Endodermal cell (in vitro differentiated cells): Measurements from ENCODE around the gene SYNGAP1. TPM values are rescaled to one million over a fixed set of nuclear protein-coding genes. Genes with fewer than 3 reads are reported as not detected.

Experiments used
- DNase-seq: peaks from one replicate; pipeline ENCODE4 v3.0.0-alpha.2; 2017
- H3K27ac ChIP-seq: 2 replicates; pipeline ENCODE4 v1.5.1; 2013; ENCODE audit warnings: mild to moderate bottlenecking, low read depth, low read length, moderate library complexity
- H3K27me3 ChIP-seq: 2 replicates; pipeline ENCODE4 v1.6.1; 2013; ENCODE audit warnings: mild to moderate bottlenecking, low read length, moderate library complexity; ENCODE audit not compliant: insufficient read depth, control insufficient read depth, poor library complexity, severe bottlenecking
- H3K36me3 ChIP-seq: 2 replicates; pipeline ENCODE4 v1.7.0; 2013; ENCODE audit warnings: mild to moderate bottlenecking, low read length, moderate library complexity; ENCODE audit not compliant: control insufficient read depth, insufficient read depth
- H3K4me1 ChIP-seq: one replicate; pipeline ENCODE4 v1.7.0; 2013; ENCODE audit warnings: low read length; ENCODE audit not compliant: control insufficient read depth, insufficient read depth
- H3K4me3 ChIP-seq: 2 replicates; pipeline ENCODE4 v1.5.1; 2013; ENCODE audit warnings: mild to moderate bottlenecking, low read length, moderate library complexity
- H3K9ac ChIP-seq: 2 replicates; pipeline ENCODE4 v1.6.1; 2013; ENCODE audit warnings: mild to moderate bottlenecking, low read length, moderate library complexity; ENCODE audit not compliant: poor library complexity, severe bottlenecking; ENCODE audit errors: extremely low read depth
- H3K9me3 ChIP-seq: 2 replicates; pipeline ENCODE4 v1.6.1; 2013; ENCODE audit warnings: mild to moderate bottlenecking, low read length, moderate library complexity; ENCODE audit not compliant: control insufficient read depth
- H3K27ac Mint-ChIP-seq: 2 replicates; pipeline ENCODE4 v1.8.0; 2020; ENCODE audit warnings: mixed read lengths
- H3K27me3 Mint-ChIP-seq: 2 replicates; pipeline ENCODE4 v1.8.0; 2021; ENCODE audit warnings: mild to moderate bottlenecking, mixed read lengths; ENCODE audit not compliant: insufficient read depth
- H3K36me3 Mint-ChIP-seq: 2 replicates; pipeline ENCODE4 v1.8.0; 2020; ENCODE audit warnings: low read depth, mixed read lengths
- H3K4me1 Mint-ChIP-seq: 2 replicates; pipeline ENCODE4 v1.8.0; 2020; ENCODE audit warnings: mixed read lengths
- H3K4me3 Mint-ChIP-seq: 2 replicates; pipeline ENCODE4 v1.8.0; 2020; ENCODE audit warnings: mild to moderate bottlenecking, moderate library complexity, mixed read lengths
- H3K9me3 Mint-ChIP-seq: 2 replicates; pipeline ENCODE4 v1.8.0; 2020; ENCODE audit warnings: mild to moderate bottlenecking, mixed read lengths
- WGBS, 2 experiments: methylation state at CpG; one replicate each; pipeline versions ENCODE4 v1.1.5 to v1.1.7; 2013; ENCODE audit warnings: missing lambda C conversion rate in 2 of 2, mixed read lengths in 1 of 2; ENCODE audit not compliant: insufficient coverage in 1 of 2, insufficient read length in 1 of 2; 5-methylcytosine and 5-hydroxymethylcytosine counted together
- total RNA-seq, 2 donors: library from RNA; stranded (reverse); fragmentation: NEBNext Ultra II Directional in 1 of 2; extraction: Animal tissue kit (Norgen Biotek cat#: 25700) in 1 of 2; gene quantifications; 2 replicates in 1 of 2; 3 replicates in 1 of 2; pipeline ENCODE4 v1.2.1, GENCODE V29; 2021
- TF ChIP-seq, protein P1 (sequence below): fragments of 200-600 bp; sonication (generic); conservative IDR thresholded peaks from 2 replicates; pipeline ENCODE4 v1.5.0; 2021; ENCODE audit warnings: antibody characterized with exemption, mild to moderate bottlenecking

SYNGAP1 gene
- total RNA-seq, 2 donors from 2014 or later, result 90.2 to 94.2 TPM

DNA sequence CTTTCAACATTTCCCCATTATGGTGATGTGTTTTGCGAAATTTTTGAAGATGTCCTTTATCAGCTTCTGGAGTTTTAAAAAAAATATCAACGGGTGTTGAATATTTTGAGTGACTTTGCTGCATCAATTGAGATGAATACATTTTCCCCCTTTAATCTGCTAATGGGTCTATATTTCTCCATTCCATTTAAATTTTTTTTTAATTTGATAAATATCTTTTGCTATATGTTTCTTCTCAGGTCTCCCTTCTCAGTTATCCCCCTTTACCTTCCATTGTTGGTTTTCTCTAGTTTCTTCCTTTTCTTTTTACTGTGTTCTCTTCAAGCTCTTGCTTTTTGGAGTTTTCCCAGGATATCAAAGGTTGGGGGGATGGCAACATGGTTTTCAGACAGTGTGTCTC lies 29.7 kb upstream of the SYNGAP1 start:
- H3K27ac ChIP-seq, result no peak overlapping the region
- H3K9ac ChIP-seq, result no peak overlapping the region
- H3K27me3 ChIP-seq, result no peaks in the 10 kb centered on the region
- H3K9me3 ChIP-seq, result no peaks in the 10 kb centered on the region
- peaks cover 2% of the 10 kb centered on the region for H3K36me3 Mint-ChIP-seq
- H3K36me3 ChIP-seq, result no peaks in the 10 kb centered on the region
- peaks cover 20% of the 10 kb centered on the region for H3K4me1 Mint-ChIP-seq
- H3K27ac Mint-ChIP-seq, result peak overlapping the region; percentile 97
- no peak for DNase-seq
- TF ChIP-seq, protein P1, sequence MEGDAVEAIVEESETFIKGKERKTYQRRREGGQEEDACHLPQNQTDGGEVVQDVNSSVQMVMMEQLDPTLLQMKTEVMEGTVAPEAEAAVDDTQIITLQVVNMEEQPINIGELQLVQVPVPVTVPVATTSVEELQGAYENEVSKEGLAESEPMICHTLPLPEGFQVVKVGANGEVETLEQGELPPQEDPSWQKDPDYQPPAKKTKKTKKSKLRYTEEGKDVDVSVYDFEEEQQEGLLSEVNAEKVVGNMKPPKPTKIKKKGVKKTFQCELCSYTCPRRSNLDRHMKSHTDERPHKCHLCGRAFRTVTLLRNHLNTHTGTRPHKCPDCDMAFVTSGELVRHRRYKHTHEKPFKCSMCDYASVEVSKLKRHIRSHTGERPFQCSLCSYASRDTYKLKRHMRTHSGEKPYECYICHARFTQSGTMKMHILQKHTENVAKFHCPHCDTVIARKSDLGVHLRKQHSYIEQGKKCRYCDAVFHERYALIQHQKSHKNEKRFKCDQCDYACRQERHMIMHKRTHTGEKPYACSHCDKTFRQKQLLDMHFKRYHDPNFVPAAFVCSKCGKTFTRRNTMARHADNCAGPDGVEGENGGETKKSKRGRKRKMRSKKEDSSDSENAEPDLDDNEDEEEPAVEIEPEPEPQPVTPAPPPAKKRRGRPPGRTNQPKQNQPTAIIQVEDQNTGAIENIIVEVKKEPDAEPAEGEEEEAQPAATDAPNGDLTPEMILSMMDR, result no peak
- H3K4me3 Mint-ChIP-seq, result no peak overlapping the region
- no peaks in the 10 kb centered on the region for H3K27me3 Mint-ChIP-seq
- WGBS, 2 experiments, result 97 to 100% methylated on average over 1 to 2 of the region's 2 CpGs
- H3K4me1 ChIP-seq, result no peaks in the 10 kb centered on the region
- no peaks in the 10 kb centered on the region for H3K9me3 Mint-ChIP-seq
- no peak overlapping the region for H3K4me3 ChIP-seq

DNA sequence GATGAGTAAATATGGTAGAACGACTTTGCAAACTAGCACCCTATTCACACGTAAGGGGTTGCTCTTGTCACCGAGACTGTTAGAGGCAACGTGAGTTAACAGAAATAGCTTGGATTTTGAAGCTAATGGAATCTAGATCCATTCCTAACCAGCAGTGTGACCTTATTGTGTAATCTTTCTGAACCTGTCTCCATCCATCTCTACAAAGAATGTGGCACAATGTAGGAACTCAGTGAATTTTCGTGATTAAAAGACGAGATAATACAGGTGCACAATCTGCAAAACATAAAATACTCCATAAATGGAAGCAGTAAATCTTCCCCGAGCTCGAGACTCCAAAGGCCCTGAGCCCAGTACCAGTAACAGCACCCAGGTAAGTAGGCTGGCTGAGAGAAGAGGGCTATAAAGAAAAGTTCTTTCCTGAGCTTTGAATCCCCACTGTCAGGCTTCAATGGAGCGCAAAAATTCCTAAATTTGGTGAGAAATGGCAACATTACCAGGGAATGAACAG lies 29.0 kb upstream of the SYNGAP1 start:
- TF ChIP-seq, protein P1, result no peak
- Histone ChIP-seq H3K4me3 (no peak overlapping the region), H3K9me3 (no peaks in the 10 kb centered on the region), H3K9ac (no peak overlapping the region), H3K27ac (no peak overlapping the region), H3K27me3 (no peaks in the 10 kb centered on the region), H3K4me1 (no peaks in the 10 kb centered on the region), H3K36me3 (no peaks in the 10 kb centered on the region)
- H3K4me1 Mint-ChIP-seq, result peaks cover 24% of the 10 kb centered on the region
- DNase-seq, result no peak
- H3K27ac Mint-ChIP-seq, result peak overlapping the region; percentile 97
- H3K4me3 Mint-ChIP-seq, result peak overlapping the region; percentile 85
- no peaks in the 10 kb centered on the region for H3K27me3 Mint-ChIP-seq
- 76 to 91% methylated on average over 5 to 9 of the region's 9 CpGs for WGBS, 2 experiments
- H3K9me3 Mint-ChIP-seq, result no peaks in the 10 kb centered on the region
- peaks cover 3% of the 10 kb centered on the region for H3K36me3 Mint-ChIP-seq

DNA sequence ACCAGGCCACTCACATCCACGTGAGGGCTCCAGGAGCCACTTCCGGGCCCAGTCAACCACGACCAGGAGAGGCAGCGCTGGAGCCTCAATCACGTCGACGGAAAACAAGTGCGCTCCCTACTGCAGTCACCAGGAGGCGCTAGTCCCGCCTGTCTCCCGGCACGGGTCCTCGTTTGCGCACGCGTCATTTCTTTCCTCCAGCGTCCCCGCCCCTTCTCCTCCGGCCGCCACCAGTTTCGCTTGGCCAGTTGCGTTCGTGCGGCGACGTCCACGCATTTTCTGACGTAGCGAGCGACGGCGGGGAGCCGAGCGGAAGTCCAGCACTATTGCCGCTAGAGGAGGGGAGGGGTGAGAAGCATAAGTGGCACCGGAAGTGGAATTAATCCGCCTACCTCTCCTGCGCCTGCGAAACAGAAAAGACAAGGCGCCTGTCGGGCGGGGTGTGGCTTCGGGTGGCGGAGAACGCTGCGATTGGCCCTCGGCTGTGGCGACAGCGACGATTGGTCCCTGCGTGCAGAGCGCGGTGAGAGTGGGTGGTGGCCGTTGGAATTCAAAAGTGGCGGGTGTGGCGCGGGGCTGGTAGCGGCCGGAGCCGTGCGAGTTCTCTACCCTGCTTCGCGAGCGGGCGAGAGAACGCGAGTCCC lies 28.5 kb upstream of the SYNGAP1 start, which contains the start of gene KIFC1:
Gene KIFC1, plus strand, starts transcription at position 546 of the 644 bp plus-strand sequence. CDS start 163 bp downstream, outside the sequence.
- no peaks in the 10 kb centered on the region for H3K27me3 ChIP-seq
- Mint-ChIP-seq H3K9me3 (no peaks in the 10 kb centered on the region), H3K4me1 (peaks cover 24% of the 10 kb centered on the region), H3K4me3 (peak within 1 kb of the TSS; percentile 85), H3K27me3 (no peaks in the 10 kb centered on the region), H3K36me3 (peaks cover 3% of the 10 kb centered on the region), H3K27ac (peak within 1 kb of the TSS; percentile 97)
- TF ChIP-seq, protein P1, result peak; percentile 99
- no peaks in the 10 kb centered on the region for H3K9me3 ChIP-seq
- peak within 1 kb of the TSS; percentile 95 for H3K4me3 ChIP-seq
- H3K36me3 ChIP-seq, result no peaks in the 10 kb centered on the region
- H3K9ac ChIP-seq, result peak within 1 kb of the TSS; percentile 83
- H3K4me1 ChIP-seq, result no peaks in the 10 kb centered on the region
- DNase-seq, result peak; percentile 100
- 0% methylated on average over 20 to 67 of the region's 67 CpGs for WGBS, 2 experiments
- peak within 1 kb of the TSS; percentile 52 for H3K27ac ChIP-seq
